H9 (cell line): ENCODE data around the gene ACVR1. TPM values are rescaled to one million over a fixed set of nuclear protein-coding genes. Genes with fewer than 3 reads are reported as not detected.

Source experiments
- DNase-seq: peaks from one replicate; pipeline ENCODE4 v3.0.0-alpha.2; 2017
- H2AFZ ChIP-seq: one replicate; pipeline ENCODE4 v1.6.1; 2013; ENCODE audit warnings: mild to moderate bottlenecking, low read length, control low read depth, moderate library complexity
- H2AK5ac ChIP-seq: 2 replicates; pipeline ENCODE4 v1.6.1; 2013; ENCODE audit warnings: low read length, control low read depth, mixed read lengths; ENCODE audit not compliant: insufficient read length
- H2BK120ac ChIP-seq: one replicate; pipeline ENCODE4 v1.6.1; 2013; ENCODE audit warnings: low read depth, mild to moderate bottlenecking, low read length, control low read depth, inconsistent platforms; ENCODE audit not compliant: poor library complexity, severe bottlenecking
- H2BK12ac ChIP-seq: 2 replicates; pipeline ENCODE4 v1.6.1; 2013; ENCODE audit warnings: low read length, control low read depth, mixed read lengths, low read depth; ENCODE audit not compliant: insufficient read length
- H2BK15ac ChIP-seq: 2 replicates; pipeline ENCODE4 v1.6.1; 2013; ENCODE audit warnings: low read depth, low read length, control low read depth
- H2BK20ac ChIP-seq: one replicate; pipeline ENCODE4 v1.6.1; 2013; ENCODE audit warnings: low read depth, mild to moderate bottlenecking, low read length, control low read depth, inconsistent platforms; ENCODE audit not compliant: poor library complexity, severe bottlenecking
- H2BK5ac ChIP-seq: 2 replicates; pipeline ENCODE4 v1.6.1; 2013; ENCODE audit warnings: low read length, control low read depth, mixed read lengths; ENCODE audit not compliant: insufficient read length
- H3K14ac ChIP-seq: 2 replicates; pipeline ENCODE4 v1.6.1; 2013; ENCODE audit warnings: low read length, control low read depth; ENCODE audit not compliant: insufficient read depth
- H3K18ac ChIP-seq: 2 replicates; pipeline ENCODE4 v1.6.1; 2013; ENCODE audit warnings: low read depth, mild to moderate bottlenecking, mixed read lengths, low read length, control low read depth; ENCODE audit not compliant: insufficient read length
- H3K23ac ChIP-seq: 2 replicates; pipeline ENCODE4 v1.6.1; 2013; ENCODE audit warnings: low read length, control low read depth, mixed read lengths, low read depth; ENCODE audit not compliant: insufficient read length
- H3K23me2 ChIP-seq: 2 replicates; pipeline ENCODE4 v1.6.1; 2013; ENCODE audit warnings: low read depth, mild to moderate bottlenecking, mixed read lengths, low read length, control low read depth; ENCODE audit not compliant: insufficient read length, poor library complexity, severe bottlenecking
- H3K27ac ChIP-seq: 2 replicates; pipeline ENCODE4 v1.5.1; 2013; ENCODE audit warnings: low read length, control low read depth, mixed read lengths, low read depth; ENCODE audit not compliant: insufficient read length
- H3K27me3 ChIP-seq: 2 replicates; pipeline ENCODE4 v1.6.1; 2013; ENCODE audit warnings: low read length, control low read depth, inconsistent platforms; ENCODE audit not compliant: insufficient read depth
- H3K4ac ChIP-seq: 2 replicates; pipeline ENCODE4 v1.6.1; 2013; ENCODE audit warnings: low read depth, mild to moderate bottlenecking, control low read depth, inconsistent platforms, low read length, moderate library complexity
- H3K4me1 ChIP-seq: 2 replicates; pipeline ENCODE4 v1.6.1; 2013; ENCODE audit warnings: low read length, control low read depth, inconsistent platforms; ENCODE audit not compliant: insufficient read depth
- H3K4me2 ChIP-seq: 2 replicates; pipeline ENCODE4 v1.6.1; 2013; ENCODE audit warnings: low read length, control low read depth, mixed read lengths; ENCODE audit not compliant: insufficient read length, insufficient read depth
- H3K56ac ChIP-seq: 2 replicates; pipeline ENCODE4 v1.6.1; 2013; ENCODE audit warnings: low read depth, mild to moderate bottlenecking, mixed read lengths, low read length, control low read depth; ENCODE audit not compliant: insufficient read length
- H3K79me1 ChIP-seq: 2 replicates; pipeline ENCODE4 v1.6.1; 2013; ENCODE audit warnings: low read depth, mild to moderate bottlenecking, moderate library complexity, low read length, control low read depth, inconsistent platforms; ENCODE audit not compliant: insufficient read depth, poor library complexity, severe bottlenecking
- H3K79me2 ChIP-seq: 2 replicates; pipeline ENCODE4 v1.6.1; 2013; ENCODE audit warnings: low read length, control low read depth, inconsistent platforms; ENCODE audit not compliant: insufficient read depth
- H3K9ac ChIP-seq: 2 replicates; pipeline ENCODE4 v1.6.1; 2013; ENCODE audit warnings: low read length, control low read depth, mixed read lengths; ENCODE audit not compliant: insufficient read length; ENCODE audit errors: extremely low read depth
- H3K9me3 ChIP-seq: one replicate; pipeline ENCODE4 v1.6.1; 2013; ENCODE audit warnings: low read depth, low read length, inconsistent platforms; ENCODE audit not compliant: control insufficient read depth
- H3T11ph ChIP-seq: one replicate; pipeline ENCODE4 v1.6.1; 2013; ENCODE audit warnings: mild to moderate bottlenecking, low read length, control low read depth, inconsistent platforms
- H4K20me1 ChIP-seq: one replicate; pipeline ENCODE4 v1.6.1; 2013; ENCODE audit not compliant: control insufficient read depth, insufficient read length, insufficient read depth
- H4K5ac ChIP-seq: 2 replicates; pipeline ENCODE4 v1.6.1; 2013; ENCODE audit warnings: low read depth, mild to moderate bottlenecking, mixed read lengths, low read length, control low read depth; ENCODE audit not compliant: insufficient read length
- H4K8ac ChIP-seq: replicated peaks from 2 replicates; pipeline ENCODE4 v1.6.1; 2013; ENCODE audit warnings: low read length, control low read depth, mixed read lengths, low read depth; ENCODE audit not compliant: insufficient read length
- H4K91ac ChIP-seq: 2 replicates; pipeline ENCODE4 v1.6.1; 2013; ENCODE audit warnings: low read depth, mild to moderate bottlenecking, moderate library complexity, mixed read lengths, low read length, control low read depth; ENCODE audit not compliant: insufficient read length
- H3K27ac Mint-ChIP-seq, 3 experiments: 2 replicates in 2 of 3; 3 replicates in 1 of 3; pipeline ENCODE4 v1.8.0; 2020 to 2021; ENCODE audit warnings: mixed read lengths in 3 of 3, mild to moderate bottlenecking in 1 of 3, moderate library complexity in 1 of 3
- H3K27me3 Mint-ChIP-seq: 2 replicates; pipeline ENCODE4 v1.8.0; 2021; ENCODE audit warnings: low read depth, mild to moderate bottlenecking, moderate library complexity, mixed read lengths
- H3K36me3 Mint-ChIP-seq, 3 experiments: 2 replicates in 2 of 3; 3 replicates in 1 of 3; pipeline ENCODE4 v1.8.0; 2020 to 2021; ENCODE audit warnings: low read depth in 3 of 3, mixed read lengths in 3 of 3; ENCODE audit not compliant: insufficient read depth in 1 of 3
- H3K4me1 Mint-ChIP-seq, 2 experiments: 2 replicates each; pipeline ENCODE4 v1.8.0; 2020; ENCODE audit warnings: mixed read lengths in 2 of 2
- H3K4me3 Mint-ChIP-seq, 2 experiments: 2 replicates in 1 of 2; 3 replicates in 1 of 2; pipeline ENCODE4 v1.8.0; 2020 to 2021; ENCODE audit warnings: mild to moderate bottlenecking in 2 of 2, mixed read lengths in 2 of 2, moderate library complexity in 1 of 2
- H3K9me3 Mint-ChIP-seq, 2 experiments: 2 replicates in 1 of 2; 3 replicates in 1 of 2; pipeline ENCODE4 v1.8.0; 2020; ENCODE audit warnings: mild to moderate bottlenecking in 2 of 2, mixed read lengths in 2 of 2, moderate library complexity in 1 of 2
- CTCF ChIP-seq: fragments of 200-600 bp; sonication (generic); conservative IDR thresholded peaks from 3 replicates; pipeline ENCODE4 v1.8.0; 2021; ENCODE audit warnings: antibody characterized with exemption, mild to moderate bottlenecking
- WGBS: extraction: QIAGEN DNeasy Blood & Tissue Kit; methylation state at CpG from one replicate; pipeline ENCODE4 v1.1.7; 2013; ENCODE audit warnings: missing lambda C conversion rate, low lambda C conversion rate, mixed read lengths; ENCODE audit not compliant: insufficient read length; ENCODE audit errors: extremely low coverage; 5-methylcytosine and 5-hydroxymethylcytosine counted together
- total RNA-seq: library from RNA; stranded (reverse); gene quantifications from 2 replicates; pipeline ENCODE4 v1.2.1, GENCODE V29; 2021

ACVR1 gene
- total RNA-seq, 1 experiment from 2014 or later = 21.2 TPM

- Histone ChIP-seq H3K56ac (no peak overlapping the region), H3K14ac (no peak overlapping the region), H3K79me2 (no peaks in the 10 kb centered on the region), H3T11ph (no peak overlapping the region), H3K9ac (no peak overlapping the region), H3K27ac (no peak overlapping the region), H2BK20ac (no peak overlapping the region), H2BK5ac (no peak overlapping the region), H3K23ac (no peak overlapping the region), H4K5ac (no peak overlapping the region), H3K4me1 (no peaks in the 10 kb centered on the region), H4K20me1 (no peaks in the 10 kb centered on the region), H4K8ac (no peak overlapping the region), H2BK12ac (no peak overlapping the region), H4K91ac (no peak overlapping the region), H2BK15ac (no peak overlapping the region), H2BK120ac (no peak overlapping the region), H3K23me2 (no peaks in the 10 kb centered on the region), H3K4me2 (no peak overlapping the region), H2AFZ (no peak overlapping the region), H3K4ac (no peak overlapping the region), H3K18ac (no peak overlapping the region), H3K79me1 (no peaks in the 10 kb centered on the region), H2AK5ac (no peak overlapping the region), H3K9me3 (no peaks in the 10 kb centered on the region), H3K27me3 (no peaks in the 10 kb centered on the region)
- no CpG with 5 or more reads among the region's 2 CpGs for WGBS
- no peak for DNase-seq
- Mint-ChIP-seq H3K9me3 (no peaks in the 10 kb centered on the region; a peak in 1 of 5 replicates), H3K36me3 (peaks cover 27 to 45% (median 38%) of the 10 kb centered on the region in 3 experiments), H3K27ac (no peak overlapping the region), H3K4me1 (peaks cover 3 to 14% of the 10 kb centered on the region in 2 experiments; a peak in 3 of 4 replicates), H3K4me3 (no peak overlapping the region), H3K27me3 (peaks cover 2% of the 10 kb centered on the region; the same call in 1 of the 2 replicates)
- TF ChIP-seq CTCF = no peak
Observed at GRCh38 chr2:157737656-157738055, 138.5 kb downstream of the ACVR1 start.
